Ovary (tissue), 9 donors: ENCODE measurements around the gene CRYZL1. TPM values are rescaled to one million over a fixed set of nuclear protein-coding genes. Genes with fewer than 3 reads are reported as not detected.

Source experiments
- DNase-seq, 5 donors: peaks; one replicate each; pipeline ENCODE4 v3.0.0-alpha.2; 2019 to 2020
- H3K27ac ChIP-seq, 2 donors: fragments of 200-600 bp; one replicate each; pipeline versions ENCODE4 v1.5.1 to v1.8.0; 2019 to 2022
- H3K27me3 ChIP-seq: fragments of 200-600 bp; one replicate; pipeline ENCODE4 v1.8.0; 2022
- H3K36me3 ChIP-seq: fragments of 200-600 bp; sonication (generic); one replicate; pipeline ENCODE4 v1.5.1; 2019
- H3K4me1 ChIP-seq: one replicate; pipeline ENCODE4 v1.8.1; 2013; ENCODE audit warnings: mild to moderate bottlenecking, moderate library complexity; ENCODE audit not compliant: insufficient read depth
- H3K4me3 ChIP-seq: fragments of 200-600 bp; sonication (generic); one replicate; pipeline ENCODE4 v1.5.1; 2017
- H3K9me3 ChIP-seq, 2 donors: fragments of 200-600 bp in 1 of 2; sonication (generic) in 1 of 2; one replicate each; pipeline versions ENCODE4 v1.5.1 to v1.8.1; 2013 to 2019; ENCODE audit warnings: mild to moderate bottlenecking in 1 of 2, moderate library complexity in 1 of 2
- CTCF ChIP-seq, 3 donors: fragments of 450-650 bp in 2 of 3; fragments of 200-600 bp in 1 of 3; IDR thresholded peaks; one replicate each; pipeline versions ENCODE4 v1.5.1 to v1.8.0; 2016 to 2022; ENCODE audit warnings: antibody characterized with exemption in 3 of 3, mild to moderate bottlenecking in 1 of 3
- EP300 ChIP-seq: sonication (generic); formaldehyde crosslinking; IDR thresholded peaks from one replicate; pipeline ENCODE4 v1.6.1; 2017; ENCODE audit warnings: antibody characterized with exemption
- POLR2A ChIP-seq: fragments of 450-650 bp; IDR thresholded peaks from one replicate; pipeline ENCODE4 v1.6.1; 2017; ENCODE audit warnings: antibody characterized with exemption, mild to moderate bottlenecking, moderate library complexity
- WGBS, 3 donors: extraction: QIAGEN DNeasy Blood & Tissue Kit in 1 of 3; methylation state at CpG; one replicate each; pipeline versions ENCODE4 v1.1.5 to v1.1.7; 2013 to 2017; 5-methylcytosine and 5-hydroxymethylcytosine counted together
- intact Hi-C, 4 donors: fragments of 100-400 bp; cut with DNase I; formaldehyde crosslinking; loops; one replicate each; pipeline versions ENCODE4 v1.11.0 to v1.15.1; 2022 to 2023
- polyA plus RNA-seq, 2 donors: library from polyadenylated mRNA; stranded (reverse); fragments of 200-250 nt in 1 of 2; fragments of 350-450 nt in 1 of 2; fragmentation: Illumina TruSeq in 1 of 2; extraction: RNeasy Lipid Tissue Mini Kit (QIAGEN cat#74804) in 1 of 2; gene quantifications; one replicate each; pipeline ENCODE4 v1.2.3, GENCODE V29; 2013 to 2014
- total RNA-seq, 7 donors: library from RNA; depleted of rRNA in 2 of 7; stranded (reverse); fragments of >200 nt in 2 of 7; fragmentation: NEBNext Ultra II Directional in 3 of 7; extraction: Animal tissue kit (Norgen Biotek cat#: 25700) in 3 of 7; gene quantifications; one replicate each; pipeline versions ENCODE4 v1.1.0 to v1.2.4, GENCODE V29; 2016 to 2023
- donor health status: DM: no; HTN: no; CAD: no; lungs with moderate emphysema.
- donor health status: DM: no; HTN: no; CAD: no.
- donor health status: Bipolar disorder and iron deficiency.
- donor health status: DM: yes; HTN: yes; CAD: no.
- donor health status: DM: no; HTN: no; CAD: no.
- donor health status: DM: yes; HTN: yes; CAD: no.

Gene CRYZL1
- total and polyA plus RNA-seq, 9 donors: 27.0 to 59.6 (median 45.9) TPM

DNA sequence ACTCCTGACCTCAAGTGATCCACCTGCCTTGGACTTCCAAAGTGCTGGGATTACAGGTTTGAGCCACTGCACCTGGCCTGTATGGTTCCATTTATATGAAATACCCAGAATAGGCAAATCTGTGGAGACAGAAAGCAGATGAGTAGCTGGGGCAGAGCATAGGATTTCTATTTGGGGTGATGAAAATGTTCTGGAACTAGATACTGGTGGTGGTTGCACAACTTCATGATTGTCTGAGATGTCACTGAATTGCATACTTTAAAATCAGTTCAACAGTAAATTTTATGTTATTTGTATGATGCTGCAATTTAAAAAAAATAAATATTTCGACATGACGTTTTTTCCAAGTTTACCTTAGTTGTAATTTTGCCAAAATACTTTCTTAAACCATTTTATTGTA lies 24.6 kb upstream of the CRYZL1 start:
- TF ChIP-seq EP300 (no peak), POLR2A (no peak), CTCF (IDR thresholded peaks at IDR 0.05) (no peak)
- H3K4me1 ChIP-seq: peaks cover 6% of the 10 kb centered on the region
- WGBS, 3 donors: 71 to 82% (median 78%) methylated on average over 2 of the region's 2 CpGs
- intact Hi-C loops: no loop called here
- H3K36me3 ChIP-seq: no peaks in the 10 kb centered on the region
- H3K4me3 ChIP-seq: no peak overlapping the region
- no peak overlapping the region for H3K27ac ChIP-seq
- no peaks in the 10 kb centered on the region for H3K27me3 ChIP-seq
- no peaks in the 10 kb centered on the region for H3K9me3 ChIP-seq
- DNase-seq: no peak

GRCh38 chr21:33664135-33664534 lies 22.6 kb upstream of the CRYZL1 start:
- no peak for DNase-seq
- WGBS, 3 donors: 95 to 98% (median 96%) methylated on average over 3 of the region's 3 CpGs
- H3K27me3 ChIP-seq: no peaks in the 10 kb centered on the region
- peaks cover 9% of the 10 kb centered on the region for H3K4me1 ChIP-seq
- H3K36me3 ChIP-seq: no peaks in the 10 kb centered on the region
- H3K27ac ChIP-seq: no peak overlapping the region
- no peaks in the 10 kb centered on the region for H3K9me3 ChIP-seq
- TF ChIP-seq EP300: no peak
- no peak for TF ChIP-seq CTCF (IDR thresholded peaks at IDR 0.05)
- TF ChIP-seq POLR2A: no peak
- H3K4me3 ChIP-seq: no peak overlapping the region
- intact Hi-C loops: no loop called here

- no peak for DNase-seq
- H3K27me3 ChIP-seq: no peaks in the 10 kb centered on the region
- TF ChIP-seq POLR2A: no peak
- TF ChIP-seq EP300: no peak
- no peak for TF ChIP-seq CTCF (IDR thresholded peaks at IDR 0.05)
- intact Hi-C loops: no loop called here
- no peaks in the 10 kb centered on the region for H3K36me3 ChIP-seq
- H3K4me3 ChIP-seq: no peak overlapping the region
- H3K27ac ChIP-seq: no peak overlapping the region
- no peaks in the 10 kb centered on the region for H3K9me3 ChIP-seq
- peaks cover 11% of the 10 kb centered on the region for H3K4me1 ChIP-seq
- 78 to 92% (median 92%) methylated on average over 2 of the region's 2 CpGs for WGBS, 3 donors
Measured at GRCh38 chr21:33663241-33663640, 21.7 kb upstream of the CRYZL1 start.

DNA sequence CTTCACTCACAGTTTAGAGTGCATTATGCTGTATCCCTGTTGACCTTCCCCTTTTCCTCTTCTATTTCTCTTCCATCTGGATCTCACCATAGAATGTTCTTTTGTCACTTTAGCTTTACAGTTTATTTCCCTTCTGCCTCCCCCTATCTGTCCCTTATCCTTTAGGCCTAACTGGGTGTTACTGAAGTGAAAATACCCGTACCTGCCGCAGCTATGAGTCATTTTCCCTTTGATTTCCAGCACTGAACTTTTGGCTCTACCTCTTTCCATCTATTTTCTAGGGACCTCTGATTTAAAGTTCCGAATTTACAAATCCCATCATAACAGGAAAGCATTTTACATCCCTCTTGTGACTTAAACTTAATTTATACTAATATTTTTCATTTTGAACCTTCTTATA lies 20.5 kb upstream of the CRYZL1 start:
- Histone ChIP-seq H3K36me3 (no peaks in the 10 kb centered on the region), H3K27ac (no peak overlapping the region), H3K4me1 (peaks cover 8% of the 10 kb centered on the region), H3K4me3 (no peak overlapping the region), H3K27me3 (no peaks in the 10 kb centered on the region), H3K9me3 (no peaks in the 10 kb centered on the region)
- DNase-seq: no peak
- no peak for TF ChIP-seq CTCF (IDR thresholded peaks at IDR 0.05)
- no peak for TF ChIP-seq POLR2A
- no peak for TF ChIP-seq EP300
- intact Hi-C loops: no loop called here
- 91 to 96% (median 94%) methylated on average over 3 of the region's 3 CpGs for WGBS, 3 donors

- DNase-seq: no peak
- Histone ChIP-seq H3K27ac (no peak overlapping the region), H3K9me3 (no peaks in the 10 kb centered on the region), H3K4me1 (peaks cover 8% of the 10 kb centered on the region), H3K27me3 (no peaks in the 10 kb centered on the region), H3K36me3 (no peaks in the 10 kb centered on the region), H3K4me3 (no peak overlapping the region)
- WGBS, 3 donors: 64 to 78% (median 75%) methylated on average over 1 of the region's 1 CpG
- intact Hi-C loops: no loop called here
- no peak for TF ChIP-seq EP300
- no peak for TF ChIP-seq POLR2A
Measured at GRCh38 chr21:33661146-33661545, 19.6 kb upstream of the CRYZL1 start.
